ENCODE results near the gene CCDC190. TPM values are rescaled to one million over a fixed set of nuclear protein-coding genes. Genes with fewer than 3 reads are reported as not detected.

The CCDC190 gene
- total and polyA plus RNA-seq, 2 donors from 2014 or later, result 0.60 TPM; not detected in 1

- Histone ChIP-seq H3K9me3 (ENCODE audit: control insufficient read depth in 2 of 3, insufficient read depth in 1 of 3, low read length in 3 of 3) (peaks cover 0 to 8% (median 2%) of the 10 kb centered on the region in 3 donors), H3K27me3 (ENCODE audit: control insufficient read depth, insufficient read depth, low read length) (no peaks in the 10 kb centered on the region), H3K27ac (ENCODE audit: low read depth in 2 of 2, low read length in 2 of 2) (no peak overlapping the region), H3K4me3 (ENCODE audit: low read length in 3 of 3) (no peak overlapping the region), H3K36me3 (ENCODE audit: control insufficient read depth in 2 of 3, insufficient read depth in 3 of 3, low read length in 3 of 3) (no peaks in the 10 kb centered on the region), H3K4me1 (ENCODE audit: control insufficient read depth in 2 of 3, insufficient read depth in 2 of 3, low read depth in 1 of 3, low read length in 3 of 3) (no peaks in the 10 kb centered on the region), H3K9ac (ENCODE audit: low read length in 3 of 3) (no peak overlapping the region)
- TF ChIP-seq CTCF (IDR thresholded peaks at IDR 0.05; ENCODE audit: borderline replicate concordance, extremely low read depth, insufficient read depth), result no peak
- FAIRE-seq (no peak), DNase-seq (no peak)
- intact Hi-C loops (cut with DNase I), result no loop called here
These were observed 25.6 kb downstream of the CCDC190 start for GRCh38 chr1:162835157-162835899.

- no peak for DNase-seq
- FAIRE-seq, result no peak
- H3K9ac ChIP-seq (ENCODE audit: low read length in 3 of 3), result no peak overlapping the region
- H3K9me3 ChIP-seq (ENCODE audit: control insufficient read depth in 2 of 3, insufficient read depth in 1 of 3, low read length in 3 of 3), result no peaks in the 10 kb centered on the region
- intact Hi-C loops (cut with DNase I), result no loop called here
- H3K27ac ChIP-seq (ENCODE audit: low read depth in 2 of 2, low read length in 2 of 2), result no peak overlapping the region
- TF ChIP-seq CTCF (IDR thresholded peaks at IDR 0.05; ENCODE audit: borderline replicate concordance, extremely low read depth, insufficient read depth), result no peak
- no peaks in the 10 kb centered on the region for H3K36me3 ChIP-seq (ENCODE audit: control insufficient read depth in 2 of 3, insufficient read depth in 3 of 3, low read length in 3 of 3)
- no peaks in the 10 kb centered on the region for H3K4me1 ChIP-seq (ENCODE audit: control insufficient read depth in 2 of 3, insufficient read depth in 2 of 3, low read depth in 1 of 3, low read length in 3 of 3)
- H3K4me3 ChIP-seq (ENCODE audit: low read length in 3 of 3), result no peak overlapping the region
- no peaks in the 10 kb centered on the region for H3K27me3 ChIP-seq (ENCODE audit: control insufficient read depth, insufficient read depth, low read length)
These were observed 28.5 kb downstream of the CCDC190 start for GRCh38 chr1:162832470-162832869.

GRCh38 chr1:162829268-162829667, 31.7 kb downstream of the CCDC190 start:
- FAIRE-seq, result no peak

More at GRCh38 chr1:162829268-162829667, 31.7 kb downstream of the CCDC190 start:
- DNase-seq, result no peak
- H3K4me1 ChIP-seq (ENCODE audit: control insufficient read depth in 2 of 3, insufficient read depth in 2 of 3, low read depth in 1 of 3, low read length in 3 of 3), result no peaks in the 10 kb centered on the region
- no peak overlapping the region for H3K9ac ChIP-seq (ENCODE audit: low read length in 3 of 3)
- no peaks in the 10 kb centered on the region for H3K36me3 ChIP-seq (ENCODE audit: control insufficient read depth in 2 of 3, insufficient read depth in 3 of 3, low read length in 3 of 3)
- no peak overlapping the region for H3K4me3 ChIP-seq (ENCODE audit: low read length in 3 of 3)
- no peak for TF ChIP-seq CTCF (IDR thresholded peaks at IDR 0.05; ENCODE audit: borderline replicate concordance, extremely low read depth, insufficient read depth)
- H3K27me3 ChIP-seq (ENCODE audit: control insufficient read depth, insufficient read depth, low read length), result no peaks in the 10 kb centered on the region
- intact Hi-C loops (cut with DNase I), result no loop called here
- no peak overlapping the region for H3K27ac ChIP-seq (ENCODE audit: low read depth in 2 of 2, low read length in 2 of 2)
- no peaks in the 10 kb centered on the region for H3K9me3 ChIP-seq (ENCODE audit: control insufficient read depth in 2 of 3, insufficient read depth in 1 of 3, low read length in 3 of 3)
